ENCODE results near the gene KCNH8. TPM values are rescaled to one million over a fixed set of nuclear protein-coding genes. Genes with fewer than 3 reads are reported as not detected.

The KCNH8 gene
- total RNA-seq, 1 experiment from 2014 or later: 3.7 TPM

DNA sequence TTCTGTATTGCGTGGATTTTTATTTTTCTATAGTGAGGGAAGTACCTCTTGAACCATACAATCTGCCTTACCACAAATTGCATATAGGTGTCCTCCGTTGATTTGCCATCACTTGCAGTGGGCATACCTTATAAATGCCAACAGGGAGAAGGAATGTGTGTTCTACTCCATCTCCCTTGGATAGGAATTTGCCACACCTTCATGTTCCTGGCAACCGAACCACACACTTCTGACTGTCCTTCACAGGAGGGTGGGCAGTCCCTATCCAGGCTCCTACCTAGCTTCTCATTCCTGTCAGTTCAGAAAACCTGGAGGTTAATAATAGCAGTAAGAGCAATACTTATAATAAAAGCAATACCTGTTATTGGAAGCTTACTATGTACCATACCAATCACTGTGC lies 428.0 kb downstream of the KCNH8 start:
- 0 out of 5 replicates have a peak, but pooled peaks cover 0 to 3% of the 10 kb centered on the region in 2 experiments for H3K9me3 Mint-ChIP-seq
- no peak overlapping the region for H4K91ac ChIP-seq (ENCODE audit: insufficient read length, low read depth, low read length)
- no CpG with 5 or more reads among the region's 3 CpGs for WGBS (ENCODE audit: extremely low coverage, insufficient read length, low lambda C conversion rate)

More for the DNA sequence above, 428.0 kb downstream of the KCNH8 start:
- no peaks in the 10 kb centered on the region for H3K9me3 ChIP-seq (ENCODE audit: control insufficient read depth, low read depth, low read length)
- H3K79me1 ChIP-seq (ENCODE audit: insufficient read depth, low read depth, low read length, poor library complexity, severe bottlenecking): no peaks in the 10 kb centered on the region
- H3K27me3 Mint-ChIP-seq (ENCODE audit: low read depth): no peaks in the 10 kb centered on the region
- no peaks in the 10 kb centered on the region for H3K4me1 Mint-ChIP-seq
- no peak for DNase-seq
- H3K79me2 ChIP-seq (ENCODE audit: insufficient read depth, low read length): no peaks in the 10 kb centered on the region
- H3K14ac ChIP-seq (ENCODE audit: insufficient read depth, low read length): no peak overlapping the region
- no peaks in the 10 kb centered on the region for H3K4me1 ChIP-seq (ENCODE audit: insufficient read depth, low read length)
- no peak overlapping the region for H3K4ac ChIP-seq (ENCODE audit: low read depth, low read length)
- H3K4me3 Mint-ChIP-seq: no peak overlapping the region
- no peak overlapping the region for H3K27ac Mint-ChIP-seq
- H3K23ac ChIP-seq (ENCODE audit: insufficient read length, low read depth, low read length): no peak overlapping the region
- TF ChIP-seq, protein P1, sequence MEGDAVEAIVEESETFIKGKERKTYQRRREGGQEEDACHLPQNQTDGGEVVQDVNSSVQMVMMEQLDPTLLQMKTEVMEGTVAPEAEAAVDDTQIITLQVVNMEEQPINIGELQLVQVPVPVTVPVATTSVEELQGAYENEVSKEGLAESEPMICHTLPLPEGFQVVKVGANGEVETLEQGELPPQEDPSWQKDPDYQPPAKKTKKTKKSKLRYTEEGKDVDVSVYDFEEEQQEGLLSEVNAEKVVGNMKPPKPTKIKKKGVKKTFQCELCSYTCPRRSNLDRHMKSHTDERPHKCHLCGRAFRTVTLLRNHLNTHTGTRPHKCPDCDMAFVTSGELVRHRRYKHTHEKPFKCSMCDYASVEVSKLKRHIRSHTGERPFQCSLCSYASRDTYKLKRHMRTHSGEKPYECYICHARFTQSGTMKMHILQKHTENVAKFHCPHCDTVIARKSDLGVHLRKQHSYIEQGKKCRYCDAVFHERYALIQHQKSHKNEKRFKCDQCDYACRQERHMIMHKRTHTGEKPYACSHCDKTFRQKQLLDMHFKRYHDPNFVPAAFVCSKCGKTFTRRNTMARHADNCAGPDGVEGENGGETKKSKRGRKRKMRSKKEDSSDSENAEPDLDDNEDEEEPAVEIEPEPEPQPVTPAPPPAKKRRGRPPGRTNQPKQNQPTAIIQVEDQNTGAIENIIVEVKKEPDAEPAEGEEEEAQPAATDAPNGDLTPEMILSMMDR (conservative IDR thresholded peaks at IDR 0.05): no peak
- no peak overlapping the region for H3K18ac ChIP-seq (ENCODE audit: insufficient read length, low read depth, low read length)
- H4K20me1 ChIP-seq (ENCODE audit: control insufficient read depth, insufficient read depth, insufficient read length): no peaks in the 10 kb centered on the region
- H2BK120ac ChIP-seq (ENCODE audit: low read depth, low read length, poor library complexity, severe bottlenecking): no peak overlapping the region
- no peak overlapping the region for H4K8ac ChIP-seq (replicated peaks; ENCODE audit: insufficient read length, low read depth, low read length)
- H4K5ac ChIP-seq (ENCODE audit: insufficient read length, low read depth, low read length): no peak overlapping the region
- no peak overlapping the region for H2AK5ac ChIP-seq (ENCODE audit: insufficient read length, low read length)
- H3K23me2 ChIP-seq (ENCODE audit: insufficient read length, low read depth, low read length, poor library complexity, severe bottlenecking): no peaks in the 10 kb centered on the region
- H3K9ac ChIP-seq (ENCODE audit: extremely low read depth, insufficient read length, low read length): no peak overlapping the region
- H2AFZ ChIP-seq (ENCODE audit: low read length): no peak overlapping the region
- H3K27ac ChIP-seq (ENCODE audit: insufficient read length, low read depth, low read length): no peak overlapping the region
- no peak overlapping the region for H2BK15ac ChIP-seq (ENCODE audit: low read depth, low read length)
- no peak overlapping the region for H3T11ph ChIP-seq (ENCODE audit: low read length)
- no peak overlapping the region for H3K56ac ChIP-seq (ENCODE audit: insufficient read length, low read depth, low read length)
- no peak overlapping the region for H2BK5ac ChIP-seq (ENCODE audit: insufficient read length, low read length)
- H3K27me3 ChIP-seq (ENCODE audit: insufficient read depth, low read length): no peaks in the 10 kb centered on the region
- no peak overlapping the region for H3K4me2 ChIP-seq (ENCODE audit: insufficient read depth, insufficient read length, low read length)
- no peaks in the 10 kb centered on the region for H3K36me3 Mint-ChIP-seq (ENCODE audit: insufficient read depth in 1 of 3, low read depth in 3 of 3)
- no peak overlapping the region for H2BK20ac ChIP-seq (ENCODE audit: low read depth, low read length, poor library complexity, severe bottlenecking)
- no peak overlapping the region for H2BK12ac ChIP-seq (ENCODE audit: insufficient read length, low read depth, low read length)

Small RNAs within 50 kb of the gene (microRNA-seq; reads per million reads assigned to microRNA genes)
- not detected for gene MIR4791 (ENCODE audit: borderline microRNAs expressed)
